NOMO-1 treated with DMSO at 0.1 percent for 48 hours (cell line): Measurements from ENCODE around the gene NUDT1.

ENCODE experiments used
- DNase-seq: peaks from one replicate; lab custom pipeline; 2025; ENCODE audit not compliant: unreplicated experiment; lab: John Stamatoyannopoulos, UW

Gene NUDT1

GRCh38 chr7:2223321-2223720 is 18.7 kb upstream of the NUDT1 start:
- DNase-seq: no peak

DNA sequence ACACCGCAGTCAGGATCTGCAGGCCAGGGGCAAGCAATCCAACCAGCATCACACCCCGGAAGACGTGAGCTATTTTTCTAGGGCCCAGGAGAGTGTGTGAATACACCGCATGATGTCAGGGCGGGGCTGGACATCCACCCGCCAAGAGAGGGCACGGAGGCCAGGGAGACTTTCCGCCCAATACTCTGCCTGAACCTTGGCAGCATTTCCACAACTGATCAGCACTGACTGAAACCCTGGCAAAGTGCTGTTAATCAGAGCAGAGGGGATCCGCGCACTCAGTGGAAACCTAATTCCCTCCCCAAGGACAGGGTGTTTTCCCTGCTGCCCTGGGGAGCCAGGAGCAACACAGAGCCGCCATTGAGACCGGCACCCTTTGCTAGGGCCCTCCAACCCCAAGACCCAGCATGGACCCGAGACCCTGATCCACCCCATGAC is 17.5 kb upstream of the NUDT1 start:
- DNase-seq: no peak

DNA sequence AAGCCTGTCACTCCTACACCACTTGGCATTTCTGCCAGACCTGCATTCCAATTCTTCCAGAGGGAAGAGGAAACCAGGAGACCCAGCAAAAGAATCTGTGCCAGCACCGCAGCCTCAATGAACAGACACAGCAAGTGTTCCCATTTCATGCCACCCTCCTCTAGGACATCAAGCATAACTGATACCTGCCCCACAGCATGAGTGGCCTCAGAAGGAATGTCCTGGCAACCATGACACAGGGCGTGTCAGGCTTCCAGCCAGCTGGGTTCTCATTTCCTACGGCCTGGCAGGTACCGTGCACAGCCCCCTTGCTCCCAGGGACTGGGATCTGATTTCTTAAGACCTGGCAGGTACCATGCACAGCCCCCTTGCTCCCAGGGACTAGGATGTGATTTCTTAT is 17.1 kb upstream of the NUDT1 start:
- no peak for DNase-seq

DNA sequence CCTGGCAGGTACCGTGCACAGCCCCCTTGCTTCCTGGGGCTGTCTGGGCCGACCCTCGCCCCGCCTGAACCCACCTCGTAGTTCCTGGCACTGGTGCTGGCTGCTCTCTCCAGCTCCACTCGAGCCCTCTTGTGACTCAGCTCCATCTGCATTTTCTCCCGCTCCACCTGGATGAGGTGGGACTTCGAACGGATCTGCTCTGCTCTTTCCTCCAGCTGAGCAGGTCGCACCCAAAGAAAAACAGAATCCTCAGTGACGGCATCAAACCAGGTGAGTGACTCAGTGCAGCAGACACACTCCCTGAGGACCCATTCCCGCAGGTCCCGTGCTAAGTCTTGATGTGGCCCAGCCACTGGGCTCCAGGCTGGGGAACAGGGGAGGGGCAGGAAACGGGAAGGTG is 16.7 kb upstream of the NUDT1 start:
- no peak for DNase-seq

GRCh38 chr7:2225830-2226229 is 16.2 kb upstream of the NUDT1 start:
- DNase-seq: no peak

- no peak for DNase-seq
Observed at GRCh38 chr7:2227699-2228098, 14.3 kb upstream of the NUDT1 start.

DNA sequence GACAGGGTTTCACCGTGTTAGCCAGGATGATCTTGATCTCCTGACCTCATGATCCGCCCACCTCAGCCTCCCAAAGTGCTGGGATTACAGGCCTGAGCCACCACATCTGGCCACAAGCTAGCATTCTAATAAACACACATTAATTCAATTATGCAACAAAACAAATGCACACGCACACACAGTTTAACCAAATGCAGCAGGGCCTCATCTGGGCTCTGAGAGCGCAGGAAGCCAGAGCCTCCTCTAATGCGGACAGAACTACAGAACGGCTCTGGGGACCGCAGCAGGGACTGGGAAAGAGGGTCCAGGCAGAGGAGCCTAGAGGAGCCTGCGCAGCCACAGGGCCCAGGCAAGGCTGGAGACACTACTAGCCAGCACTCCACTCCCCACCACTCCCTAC is 13.1 kb upstream of the NUDT1 start:
- no peak for DNase-seq

DNA sequence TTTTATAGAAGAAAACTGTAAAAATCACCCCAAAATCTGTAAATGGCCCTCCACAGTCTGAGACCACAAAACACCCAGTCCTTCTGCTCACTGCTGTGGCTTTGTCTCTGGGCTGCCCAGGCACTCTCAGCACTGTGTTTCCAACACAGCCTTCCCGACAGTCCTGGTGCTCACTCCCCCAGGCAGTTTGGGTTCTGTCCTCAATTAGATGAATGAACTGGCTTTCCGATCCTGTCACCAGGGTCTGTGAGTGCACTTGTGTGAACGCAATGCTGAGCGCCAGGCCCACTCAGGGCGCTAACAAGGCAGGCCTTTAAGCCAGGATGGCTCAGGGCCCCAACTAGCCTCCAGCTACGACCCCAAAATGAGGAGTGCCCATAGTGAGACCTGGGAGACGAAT is 12.6 kb upstream of the NUDT1 start:
- no peak for DNase-seq

DNA sequence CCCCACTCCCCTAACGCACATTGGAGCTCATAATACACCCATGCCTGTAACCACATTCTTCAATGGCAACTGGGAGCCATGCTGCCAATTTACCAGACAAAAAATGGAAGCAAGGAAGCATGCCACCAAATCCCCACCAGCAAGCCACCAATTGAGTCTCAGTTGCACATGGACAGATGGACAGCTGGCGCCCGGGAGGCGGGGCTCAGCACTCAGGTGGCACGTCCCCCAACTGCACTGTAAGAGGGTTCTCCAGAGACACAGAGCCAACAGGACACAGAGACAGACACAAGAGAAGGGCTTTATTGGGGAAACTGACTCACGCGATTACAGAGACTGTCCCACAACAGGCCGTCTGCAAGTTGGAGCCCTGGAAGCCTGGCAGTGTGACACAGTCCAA is 11.8 kb upstream of the NUDT1 start:
- no peak for DNase-seq

- no peak for DNase-seq
Observed at GRCh38 chr7:2230882-2231281, 11.1 kb upstream of the NUDT1 start.

DNA sequence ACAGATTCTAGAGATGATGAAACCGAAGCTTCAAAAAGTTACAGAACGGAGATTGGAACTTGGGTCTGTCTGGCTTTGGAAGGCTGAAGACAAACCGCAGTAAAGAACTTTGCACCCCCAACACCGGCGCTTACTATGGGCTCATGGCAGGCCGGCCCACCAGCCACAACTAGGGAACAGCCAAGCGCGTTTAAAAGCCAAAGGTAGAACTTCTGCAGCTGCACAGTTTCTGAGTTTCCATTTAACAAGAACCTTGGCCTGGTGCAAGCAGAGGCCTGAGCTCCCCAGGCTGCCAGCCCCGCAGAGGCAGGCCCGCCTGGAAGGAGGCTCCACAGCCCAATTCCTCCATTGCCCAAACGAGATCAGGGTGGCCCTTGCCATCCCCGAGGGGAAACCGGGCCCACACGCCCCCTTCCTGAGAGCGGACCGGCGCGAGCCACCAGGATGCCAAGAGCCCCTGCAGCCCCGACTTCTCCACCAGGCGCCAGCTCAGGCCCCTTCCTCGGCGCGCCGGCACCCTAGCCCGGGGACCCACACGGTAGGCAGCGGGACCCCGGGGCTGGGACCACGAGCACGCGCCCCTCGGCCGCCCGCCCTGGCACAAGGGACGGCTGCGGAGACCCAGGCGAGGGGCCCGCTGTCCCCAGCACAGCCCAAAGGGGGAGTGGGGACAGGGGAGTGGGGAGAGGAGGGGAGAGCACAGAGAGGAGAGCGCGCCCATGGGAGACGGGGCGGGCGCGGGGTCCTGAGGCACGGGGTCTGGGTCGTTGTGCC is 9.8 kb upstream of the NUDT1 start:
- DNase-seq: no peak

DNA sequence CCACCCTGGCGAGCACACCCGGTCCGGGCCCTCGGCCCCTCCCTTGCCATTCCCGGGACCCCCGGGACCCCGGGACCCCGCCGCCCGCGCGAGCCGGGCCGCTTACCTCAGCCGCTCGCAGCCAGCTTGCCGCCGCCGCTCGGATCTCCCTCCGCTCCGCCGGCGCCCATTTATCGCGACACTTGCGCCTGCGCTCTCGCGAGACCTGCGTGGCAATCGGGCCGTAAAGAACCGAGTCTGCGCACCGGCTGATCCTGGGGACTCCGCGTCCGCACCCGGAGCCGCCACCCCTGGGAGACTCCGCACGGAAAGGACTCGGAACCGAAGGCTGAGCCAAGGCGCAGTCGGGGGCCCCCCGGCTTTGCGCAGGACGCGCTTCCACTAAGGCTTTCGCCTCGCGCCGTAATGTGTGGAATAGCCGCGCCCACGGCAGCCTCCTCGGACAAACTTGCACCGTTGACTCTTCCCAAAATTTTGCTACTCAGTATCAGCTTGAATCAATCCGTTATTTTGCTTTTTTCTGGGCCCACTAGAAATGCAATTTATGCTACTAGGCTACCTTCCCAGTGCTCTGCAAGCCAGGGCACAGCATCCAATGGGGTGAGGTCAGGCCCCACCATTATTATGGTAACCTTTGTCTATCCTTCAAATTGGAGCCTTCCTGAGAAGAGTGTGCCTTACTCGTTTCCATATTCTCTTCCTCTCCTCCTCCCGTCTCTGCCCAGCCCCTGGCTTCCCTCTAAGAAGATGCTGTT is 9.1 kb upstream of the NUDT1 start, which contains the start of gene MAD1L1:
Gene MAD1L1 (minus strand): TSS at position 180 of the 755 bp plus-strand sequence. CDS start 2,812 bp downstream, outside the sequence.
- DNase-seq: peak; percentile 74

- DNase-seq: no peak
Observed at GRCh38 chr7:2233926-2234325, 8.1 kb upstream of the NUDT1 start.

GRCh38 chr7:2237109-2237602 is 4.9 kb upstream of the NUDT1 start:
- DNase-seq: peak; percentile 100

DNA sequence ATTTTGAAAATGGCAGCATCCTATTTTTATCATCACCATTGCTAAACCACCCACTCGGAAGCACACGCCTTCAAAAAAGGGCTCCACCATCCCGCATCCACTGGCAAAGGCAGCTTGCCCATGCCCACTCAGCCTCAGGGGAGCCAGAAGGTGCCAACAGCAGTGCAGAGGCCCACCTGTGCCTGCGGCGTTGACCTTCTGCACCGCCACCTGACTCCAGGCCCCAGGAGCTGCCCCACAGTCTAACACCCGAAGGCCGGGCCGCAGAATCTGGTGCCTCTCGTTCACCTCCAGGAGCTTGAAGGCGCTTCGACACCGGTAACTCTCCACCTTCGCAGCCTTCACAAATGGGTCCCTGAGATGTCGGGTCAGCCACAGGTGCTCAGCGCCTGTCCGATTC is 2.8 kb upstream of the NUDT1 start:
- DNase-seq: no peak

GRCh38 chr7:2242541-2243429 is 759 bp downstream of the NUDT1 start:
- peak; percentile 49 for DNase-seq

DNA sequence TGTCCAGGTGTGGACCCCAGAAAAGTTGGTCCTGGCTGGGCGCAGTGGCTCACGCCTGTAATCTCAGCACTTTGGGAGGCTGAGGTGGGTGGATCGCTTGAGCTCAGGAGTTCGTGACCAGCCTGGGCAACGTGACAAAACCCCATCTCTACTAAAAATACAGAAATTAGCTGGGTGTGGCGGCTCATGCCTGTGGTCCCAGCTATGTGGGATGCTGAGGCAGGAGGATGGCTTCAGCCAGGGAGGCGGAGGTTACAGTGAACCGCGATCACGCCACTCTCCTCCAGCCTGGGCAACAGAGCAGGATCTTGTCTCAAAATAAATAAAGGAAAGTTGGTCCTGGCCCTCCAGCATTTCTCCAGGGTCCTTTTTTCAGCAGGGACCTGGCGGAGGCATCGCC is 1.4 kb downstream of the NUDT1 start:
- DNase-seq: no peak

GRCh38 chr7:2244404-2244995 is 2.5 kb downstream of the NUDT1 start:
- DNase-seq: no peak

DNA sequence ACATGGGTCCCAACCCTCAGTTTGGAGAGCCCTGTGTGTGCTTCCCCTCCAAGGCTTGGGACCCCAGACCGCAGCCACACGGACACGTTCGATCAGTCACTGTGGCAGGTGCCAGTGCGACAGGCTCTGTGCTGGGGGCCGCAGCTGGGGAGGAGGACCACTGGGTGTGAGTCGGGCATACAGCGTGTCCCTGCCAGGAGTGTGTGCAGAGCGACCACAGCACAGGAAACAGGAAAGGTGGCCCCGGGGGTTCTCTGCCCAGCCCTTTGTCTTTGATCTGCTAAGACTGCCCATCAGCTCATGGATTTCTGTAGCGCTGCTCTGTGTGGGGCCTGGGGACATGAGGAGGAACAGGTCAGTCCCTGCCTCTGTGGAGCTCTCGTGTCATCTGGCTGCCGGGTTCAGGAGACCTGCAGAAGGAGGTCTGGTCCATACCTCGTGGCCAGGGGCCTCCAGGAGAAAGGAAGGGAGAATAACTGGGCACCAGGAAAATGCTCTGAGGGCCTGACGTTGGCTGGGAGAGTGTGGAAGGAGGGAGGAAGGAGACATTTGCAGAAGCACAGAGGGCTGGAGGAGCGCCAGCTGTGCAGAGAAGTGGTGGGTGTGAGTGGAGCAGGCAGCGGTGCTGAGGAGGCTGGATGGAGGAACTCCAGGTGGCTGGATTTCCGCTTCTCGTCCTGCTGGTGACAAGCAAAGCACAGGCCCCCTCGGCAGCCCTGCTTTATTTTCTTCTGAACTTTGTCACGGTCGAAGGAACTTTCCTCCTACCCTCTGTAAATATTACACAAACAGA is 4.1 kb downstream of the NUDT1 start:
- DNase-seq: no peak
